DND-41 (cell line): ENCODE measurements around the gene OAS1.

Source experiments
- ATAC-seq: fragments of 200-7000 bp; cut with Tn5 transposase; 3 replicates; pipeline ENCODE4 v1.9.1; 2021; ENCODE audit warnings: low read depth; ENCODE audit not compliant: insufficient read depth
- DNase-seq: peaks from one replicate; pipeline ENCODE4 v3.0.0-alpha.2; 2020
- H2AFZ ChIP-seq: 2 replicates; pipeline ENCODE4 v1.6.0; 2012; ENCODE audit warnings: low read depth, low read length
- H3K27ac ChIP-seq: 2 replicates; pipeline ENCODE4 v1.5.1; 2012; ENCODE audit warnings: low read length, inconsistent platforms
- H3K27me3 ChIP-seq: fragments of 200-600 bp; sonication (generic); 2 replicates; pipeline ENCODE4 v1.6.0; 2012; ENCODE audit warnings: low read length, mild to moderate bottlenecking, inconsistent platforms; ENCODE audit not compliant: insufficient read depth, poor library complexity
- H3K36me3 ChIP-seq: 2 replicates; pipeline ENCODE4 v1.5.1; 2012; ENCODE audit warnings: low read length, inconsistent platforms; ENCODE audit not compliant: insufficient read depth
- H3K4me1 ChIP-seq: 2 replicates; pipeline ENCODE4 v1.5.1; 2012; ENCODE audit warnings: mild to moderate bottlenecking, low read length; ENCODE audit not compliant: insufficient read depth
- H3K4me2 ChIP-seq: 2 replicates; pipeline ENCODE4 v1.6.0; 2012; ENCODE audit warnings: mild to moderate bottlenecking, moderate library complexity, low read length, inconsistent platforms; ENCODE audit not compliant: insufficient read depth
- H3K4me3 ChIP-seq, 2 experiments: fragments of 200-600 bp in 1 of 2; shearing (Covaris generic) in 1 of 2; 2 replicates each; pipeline ENCODE4 v1.5.1; 2012 to 2016; ENCODE audit warnings: inconsistent platforms in 2 of 2, low read length in 2 of 2, mild to moderate bottlenecking in 2 of 2, low read depth in 1 of 2, moderate library complexity in 1 of 2
- H3K79me2 ChIP-seq: 2 replicates; pipeline ENCODE4 v1.6.0; 2012; ENCODE audit warnings: low read length, inconsistent platforms; ENCODE audit not compliant: insufficient read depth
- H3K9ac ChIP-seq: 2 replicates; pipeline ENCODE4 v1.6.0; 2012; ENCODE audit warnings: low read depth, mild to moderate bottlenecking, inconsistent platforms, low read length, moderate library complexity
- H3K9me3 ChIP-seq: 2 replicates; pipeline ENCODE4 v1.5.1; 2012; ENCODE audit warnings: low read length, moderate library complexity, mild to moderate bottlenecking, inconsistent platforms; ENCODE audit not compliant: insufficient read depth, severe bottlenecking
- H4K20me1 ChIP-seq: 2 replicates; pipeline ENCODE4 v1.6.0; 2012; ENCODE audit warnings: low read length; ENCODE audit not compliant: insufficient read depth
- EZH2 ChIP-seq: IDR thresholded peaks from 3 replicates; pipeline ENCODE4 v1.6.1; 2012; ENCODE audit warnings: borderline replicate concordance, low read depth, mild to moderate bottlenecking, moderate library complexity, low read length, inconsistent platforms; ENCODE audit not compliant: severe bottlenecking
- TF ChIP-seq, protein P1 (sequence below): IDR thresholded peaks from 2 replicates; pipeline ENCODE4 v1.5.1; 2012; ENCODE audit warnings: borderline replicate concordance, low read length, moderate library complexity, mild to moderate bottlenecking; ENCODE audit not compliant: poor library complexity, severe bottlenecking; ENCODE audit errors: extremely low read depth

Gene OAS1

DNA sequence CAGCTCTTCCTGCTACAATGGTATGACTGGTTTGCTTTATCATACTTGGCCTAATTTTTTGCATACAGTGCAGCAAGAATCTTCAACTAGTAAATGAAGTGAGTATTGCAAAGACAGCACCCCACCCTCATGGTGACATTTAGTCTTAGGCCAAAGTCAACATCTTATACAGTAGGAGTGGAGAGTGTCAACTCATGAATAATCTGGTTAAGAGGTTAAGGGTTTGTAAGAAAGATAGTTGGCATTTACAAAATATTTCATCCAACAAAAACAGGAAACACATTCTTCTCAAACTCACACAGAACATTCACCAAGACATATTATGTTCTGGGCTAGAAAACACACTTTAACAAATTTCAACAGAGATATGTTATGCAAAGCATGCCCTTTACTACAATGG lies 2.2 kb upstream of the OAS1 start:
- H3K27ac ChIP-seq: no peak overlapping the region
- H3K79me2 ChIP-seq: no peaks in the 10 kb centered on the region
- no peak overlapping the region for H3K4me2 ChIP-seq
- no peak for TF ChIP-seq EZH2
- TF ChIP-seq, protein P1, sequence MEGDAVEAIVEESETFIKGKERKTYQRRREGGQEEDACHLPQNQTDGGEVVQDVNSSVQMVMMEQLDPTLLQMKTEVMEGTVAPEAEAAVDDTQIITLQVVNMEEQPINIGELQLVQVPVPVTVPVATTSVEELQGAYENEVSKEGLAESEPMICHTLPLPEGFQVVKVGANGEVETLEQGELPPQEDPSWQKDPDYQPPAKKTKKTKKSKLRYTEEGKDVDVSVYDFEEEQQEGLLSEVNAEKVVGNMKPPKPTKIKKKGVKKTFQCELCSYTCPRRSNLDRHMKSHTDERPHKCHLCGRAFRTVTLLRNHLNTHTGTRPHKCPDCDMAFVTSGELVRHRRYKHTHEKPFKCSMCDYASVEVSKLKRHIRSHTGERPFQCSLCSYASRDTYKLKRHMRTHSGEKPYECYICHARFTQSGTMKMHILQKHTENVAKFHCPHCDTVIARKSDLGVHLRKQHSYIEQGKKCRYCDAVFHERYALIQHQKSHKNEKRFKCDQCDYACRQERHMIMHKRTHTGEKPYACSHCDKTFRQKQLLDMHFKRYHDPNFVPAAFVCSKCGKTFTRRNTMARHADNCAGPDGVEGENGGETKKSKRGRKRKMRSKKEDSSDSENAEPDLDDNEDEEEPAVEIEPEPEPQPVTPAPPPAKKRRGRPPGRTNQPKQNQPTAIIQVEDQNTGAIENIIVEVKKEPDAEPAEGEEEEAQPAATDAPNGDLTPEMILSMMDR: no peak
- no peaks in the 10 kb centered on the region for H3K36me3 ChIP-seq
- no peaks in the 10 kb centered on the region for H4K20me1 ChIP-seq
- H3K27me3 ChIP-seq: no peaks in the 10 kb centered on the region
- H2AFZ ChIP-seq: no peak overlapping the region
- H3K4me3 ChIP-seq: no peak overlapping the region
- no peak overlapping the region for H3K9ac ChIP-seq
- peaks cover 60% of the 10 kb centered on the region for H3K4me1 ChIP-seq
- ATAC-seq (no peak), DNase-seq (no peak)
- no peaks in the 10 kb centered on the region for H3K9me3 ChIP-seq

DNA sequence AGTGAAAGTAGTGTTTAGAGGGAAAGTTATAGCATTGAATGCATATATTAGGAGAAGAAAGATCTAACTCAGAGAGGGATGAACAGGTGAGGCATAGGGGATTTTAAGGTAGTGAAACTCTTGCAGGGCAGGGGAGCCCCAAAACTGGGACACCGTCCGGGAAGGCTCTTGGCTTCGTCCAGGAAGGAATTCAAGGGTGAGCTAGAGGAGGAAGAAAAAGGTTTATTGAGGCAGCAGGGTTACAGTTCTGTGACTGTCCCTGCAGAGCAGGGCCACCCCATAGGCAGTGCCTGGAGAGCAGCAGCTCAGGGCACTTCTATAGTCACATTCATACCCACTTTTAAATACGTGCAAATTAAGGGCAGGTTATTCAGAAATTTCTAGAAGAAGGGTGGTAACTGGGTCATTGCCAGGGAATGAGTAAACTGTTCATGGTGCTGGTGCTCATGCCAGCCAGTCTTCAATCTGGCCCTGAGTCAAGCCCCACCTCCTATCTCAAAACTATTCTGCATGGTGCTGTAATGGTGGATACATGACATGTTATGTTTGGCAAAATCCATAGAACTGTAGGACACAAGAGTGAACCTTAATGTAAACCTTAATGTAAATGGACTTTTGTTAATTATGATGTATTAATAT lies 1.2 kb upstream of the OAS1 start:
- no peak for ATAC-seq

DNA sequence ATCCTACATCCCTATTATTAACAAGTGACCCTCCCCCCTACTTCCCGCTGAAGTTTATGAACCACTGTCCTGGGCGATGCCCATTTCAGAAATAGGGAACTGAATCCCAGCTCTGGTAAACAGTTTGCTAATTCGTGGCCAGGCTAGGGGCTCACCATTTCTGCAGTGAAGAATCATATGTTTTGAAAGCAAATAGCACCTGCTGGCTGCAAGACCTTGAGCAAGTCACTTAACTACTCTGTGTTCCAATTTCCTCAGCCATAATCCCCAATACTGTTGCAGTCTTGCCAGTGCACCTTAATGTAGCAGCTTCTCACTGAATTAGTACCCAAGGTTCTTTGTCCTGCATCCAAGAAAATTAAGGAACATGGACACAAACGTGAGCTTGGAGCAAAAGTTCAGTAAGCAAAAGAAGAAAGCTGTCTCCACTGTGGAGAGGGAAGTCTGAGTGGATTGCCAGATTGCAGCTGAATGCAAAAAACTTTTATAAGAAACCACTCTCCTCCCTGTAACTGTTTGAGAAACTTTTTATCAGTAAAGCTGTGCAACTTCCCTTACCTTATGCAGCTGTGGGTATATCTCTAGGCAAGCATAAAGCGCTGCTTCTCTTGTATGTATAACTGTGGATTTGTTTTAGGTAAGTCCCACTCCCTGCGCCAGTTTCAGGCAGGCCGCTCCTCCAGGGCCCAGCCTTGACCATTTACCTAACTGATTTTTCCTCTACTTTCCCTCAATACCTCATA lies 824 bp downstream of the OAS1 start:
- Histone ChIP-seq H3K79me2 (no peaks in the 10 kb centered on the region), H3K4me2 (peak overlapping the region; percentile 82), H3K27me3 (no peaks in the 10 kb centered on the region), H3K4me1 (peaks cover 47% of the 10 kb centered on the region), H3K9ac (peak overlapping the region; percentile 54), H3K27ac (peak overlapping the region; percentile 73), H2AFZ (peak overlapping the region; percentile 79), H3K9me3 (peaks cover 2% of the 10 kb centered on the region), H4K20me1 (no peaks in the 10 kb centered on the region), H3K36me3 (no peaks in the 10 kb centered on the region), H3K4me3 (peak overlapping the region; percentile 21 to 62; a peak in 3 of 4 replicates)
- no peak for DNase-seq
- ATAC-seq: no peak
- no peak for TF ChIP-seq EZH2
- TF ChIP-seq, protein P1: no peak

More for the DNA sequence above, 1.2 kb upstream of the OAS1 start:
- no peak overlapping the region for H3K4me2 ChIP-seq
- H3K27me3 ChIP-seq: no peaks in the 10 kb centered on the region
- no peak overlapping the region for H3K9ac ChIP-seq
- H3K4me1 ChIP-seq: peaks cover 60% of the 10 kb centered on the region
- no peak for DNase-seq
- no peaks in the 10 kb centered on the region for H3K36me3 ChIP-seq
- H3K4me3 ChIP-seq: no peak overlapping the region
- TF ChIP-seq EZH2: no peak
- TF ChIP-seq, protein P1: no peak
- no peak overlapping the region for H3K27ac ChIP-seq
- peak overlapping the region; percentile 41 for H2AFZ ChIP-seq
- no peaks in the 10 kb centered on the region for H3K9me3 ChIP-seq
- H4K20me1 ChIP-seq: no peaks in the 10 kb centered on the region
- H3K79me2 ChIP-seq: no peaks in the 10 kb centered on the region
